Kidney (tissue), 14 donors: ENCODE results near the gene MLN. TPM values are rescaled to one million over a fixed set of nuclear protein-coding genes. Genes with fewer than 3 reads are reported as not detected.

Source experiments
- DNase-seq, 5 donors: peaks; one replicate each; pipeline ENCODE4 v3.0.0-alpha.2; 2013 to 2020
- FAIRE-seq: peaks from 2 replicates; lab custom pipeline; 2012; peaks lifted over from hg19 to GRCh38; lab: Jason Lieb, UNC
- H3K27ac ChIP-seq, 2 donors: one replicate each; pipeline ENCODE4 v1.7.0; 2013; ENCODE audit warnings: low read depth in 2 of 2, low read length in 2 of 2, inconsistent platforms in 1 of 2
- H3K27me3 ChIP-seq: one replicate; pipeline ENCODE4 v1.7.1; 2013; ENCODE audit warnings: low read length, inconsistent platforms; ENCODE audit not compliant: control insufficient read depth, insufficient read depth
- H3K36me3 ChIP-seq, 3 donors: one replicate each; pipeline versions ENCODE4 v1.7.0 to v1.7.1; 2013; ENCODE audit warnings: low read length in 3 of 3, control low read depth in 1 of 3, inconsistent platforms in 1 of 3; ENCODE audit not compliant: insufficient read depth in 3 of 3, control insufficient read depth in 2 of 3
- H3K4me1 ChIP-seq, 3 donors: one replicate each; pipeline versions ENCODE4 v1.7.0 to v1.7.1; 2013; ENCODE audit warnings: low read length in 3 of 3, inconsistent platforms in 1 of 3, low read depth in 1 of 3; ENCODE audit not compliant: control insufficient read depth in 2 of 3, insufficient read depth in 2 of 3
- H3K4me3 ChIP-seq, 3 donors: one replicate each; pipeline versions ENCODE4 v1.7.0 to v1.8.1; 2013; ENCODE audit warnings: low read length in 3 of 3, control low read depth in 1 of 3, inconsistent platforms in 1 of 3
- H3K9ac ChIP-seq, 3 donors: one replicate each; pipeline versions ENCODE4 v1.7.0 to v1.7.1; 2013; ENCODE audit warnings: low read length in 3 of 3, control low read depth in 1 of 3, inconsistent platforms in 1 of 3
- H3K9me3 ChIP-seq, 3 donors: one replicate each; pipeline versions ENCODE4 v1.7.0 to v1.7.1; 2013; ENCODE audit warnings: low read length in 3 of 3, control low read depth in 1 of 3, inconsistent platforms in 1 of 3; ENCODE audit not compliant: control insufficient read depth in 2 of 3, insufficient read depth in 1 of 3
- intact Hi-C: fragments of 100-400 bp; cut with DNase I; formaldehyde crosslinking; loops from one replicate; pipeline ENCODE4 v1.11.1; 2022
- polyA plus RNA-seq: library from polyadenylated mRNA; stranded (reverse); fragments of 350-450 nt; fragmentation: Illumina TruSeq; extraction: RNeasy Lipid Tissue Mini Kit (QIAGEN cat#74804); gene quantifications from one replicate; pipeline ENCODE4 v1.2.3, GENCODE V29; 2014; ENCODE audit warnings: low read depth, low replicate concordance; ENCODE audit not compliant: insufficient read depth
- total RNA-seq: library from RNA; stranded (reverse); fragmentation: NEBNext Ultra II Directional; extraction: Animal tissue kit (Norgen Biotek cat#: 25700); gene quantifications from one replicate; pipeline ENCODE4 v1.2.1, GENCODE V29; 2021
- TF ChIP-seq, protein P1 (sequence below): IDR thresholded peaks from 3 replicates; pipeline ENCODE4 v1.5.1; 2012; ENCODE audit warnings: mild to moderate bottlenecking, moderate library complexity, borderline replicate concordance; ENCODE audit not compliant: insufficient read depth; ENCODE audit errors: extremely low read depth
- donor health status: control.
- donor health status: control.
- donor health status: control.
- donor health status: control.
- donor health status: control.
- donor health status: DM: yes; HTN: yes; CAD: no.
- donor health status: Normal renal cell carcinoma (clear cell type).

MLN gene
- total and polyA plus RNA-seq, 2 donors from 2014 or later: not detected

GRCh38 chr6:33827546-33828451 lies 24.0 kb upstream of the MLN start:
- intact Hi-C loops: no loop called here
- no peak for FAIRE-seq
- Histone ChIP-seq H3K4me1 (peaks cover 0 to 9% (median 3%) of the 10 kb centered on the region in 3 donors), H3K27ac (no peak overlapping the region), H3K36me3 (no peaks in the 10 kb centered on the region), H3K27me3 (no peaks in the 10 kb centered on the region), H3K4me3 (no peak overlapping the region), H3K9me3 (no peaks in the 10 kb centered on the region), H3K9ac (no peak overlapping the region)
- TF ChIP-seq, protein P1, sequence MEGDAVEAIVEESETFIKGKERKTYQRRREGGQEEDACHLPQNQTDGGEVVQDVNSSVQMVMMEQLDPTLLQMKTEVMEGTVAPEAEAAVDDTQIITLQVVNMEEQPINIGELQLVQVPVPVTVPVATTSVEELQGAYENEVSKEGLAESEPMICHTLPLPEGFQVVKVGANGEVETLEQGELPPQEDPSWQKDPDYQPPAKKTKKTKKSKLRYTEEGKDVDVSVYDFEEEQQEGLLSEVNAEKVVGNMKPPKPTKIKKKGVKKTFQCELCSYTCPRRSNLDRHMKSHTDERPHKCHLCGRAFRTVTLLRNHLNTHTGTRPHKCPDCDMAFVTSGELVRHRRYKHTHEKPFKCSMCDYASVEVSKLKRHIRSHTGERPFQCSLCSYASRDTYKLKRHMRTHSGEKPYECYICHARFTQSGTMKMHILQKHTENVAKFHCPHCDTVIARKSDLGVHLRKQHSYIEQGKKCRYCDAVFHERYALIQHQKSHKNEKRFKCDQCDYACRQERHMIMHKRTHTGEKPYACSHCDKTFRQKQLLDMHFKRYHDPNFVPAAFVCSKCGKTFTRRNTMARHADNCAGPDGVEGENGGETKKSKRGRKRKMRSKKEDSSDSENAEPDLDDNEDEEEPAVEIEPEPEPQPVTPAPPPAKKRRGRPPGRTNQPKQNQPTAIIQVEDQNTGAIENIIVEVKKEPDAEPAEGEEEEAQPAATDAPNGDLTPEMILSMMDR: no peak
- DNase-seq: peak in 1 of 5 donors; percentile 44

DNA sequence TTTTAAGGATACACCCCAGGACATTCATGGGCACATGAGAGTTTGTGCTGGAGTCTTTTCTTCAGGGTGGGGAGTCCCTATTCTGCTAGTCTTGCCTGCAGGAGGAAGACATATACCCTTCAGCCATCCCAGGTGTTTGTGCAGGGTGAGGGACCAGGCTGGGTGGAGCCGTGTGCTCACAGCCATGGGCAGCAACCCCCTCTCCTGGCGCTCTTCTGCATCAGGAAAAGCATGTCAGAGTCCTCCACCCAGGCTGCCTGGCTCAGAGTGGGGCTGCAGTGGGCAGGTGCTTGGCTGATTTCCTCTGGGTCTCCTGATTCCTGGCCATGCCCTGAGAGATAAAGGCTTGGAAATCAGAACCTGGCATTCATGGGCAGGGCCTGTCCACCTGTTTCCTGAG lies 22.7 kb upstream of the MLN start:
- Histone ChIP-seq H3K9ac (no peak overlapping the region), H3K36me3 (no peaks in the 10 kb centered on the region), H3K4me3 (no peak overlapping the region), H3K27ac (no peak overlapping the region), H3K9me3 (no peaks in the 10 kb centered on the region), H3K27me3 (no peaks in the 10 kb centered on the region), H3K4me1 (peaks cover 0 to 9% (median 3%) of the 10 kb centered on the region in 3 donors)
- FAIRE-seq (no peak), DNase-seq (no peak)
- intact Hi-C loops: no loop called here
- TF ChIP-seq, protein P1: no peak

- Histone ChIP-seq H3K4me1 (peaks cover 0 to 9% (median 3%) of the 10 kb centered on the region in 3 donors), H3K9ac (no peak overlapping the region), H3K27me3 (no peaks in the 10 kb centered on the region), H3K4me3 (peak overlapping the region in 1 of 3 donors; percentile 9), H3K9me3 (no peaks in the 10 kb centered on the region), H3K27ac (no peak overlapping the region), H3K36me3 (no peaks in the 10 kb centered on the region)
- FAIRE-seq (no peak), DNase-seq (peak in 2 of 5 donors; percentile 51 to 79)
- TF ChIP-seq, protein P1: no peak
- intact Hi-C loops: no loop called here
Measured at GRCh38 chr6:33824461-33825154, 20.8 kb upstream of the MLN start.
